GM13977 (cell line): Measurements from ENCODE around the gene YEATS2.

Source experiments
- DNase-seq: peaks from one replicate; pipeline ENCODE4 v3.0.0; 2012; ENCODE audit warnings: low spot score
- CTCF ChIP-seq: IDR thresholded peaks from 2 replicates; pipeline ENCODE4 v1.5.1; 2012; ENCODE audit warnings: mild to moderate bottlenecking, control low read depth; ENCODE audit not compliant: insufficient read depth; ENCODE audit errors: extremely low read depth, missing control alignments
- in situ Hi-C: fragments of 300-500 bp; cut with MboI; formaldehyde crosslinking; loops from one replicate; pipeline ENCODE4 v1.12.0; 2022; ENCODE audit warnings: low sequenced_read_pairs, low pct_unique_long_range_greater_than_20kb, mixed read lengths, inconsistent platforms; ENCODE audit not compliant: unreplicated experiment

Gene YEATS2

DNA sequence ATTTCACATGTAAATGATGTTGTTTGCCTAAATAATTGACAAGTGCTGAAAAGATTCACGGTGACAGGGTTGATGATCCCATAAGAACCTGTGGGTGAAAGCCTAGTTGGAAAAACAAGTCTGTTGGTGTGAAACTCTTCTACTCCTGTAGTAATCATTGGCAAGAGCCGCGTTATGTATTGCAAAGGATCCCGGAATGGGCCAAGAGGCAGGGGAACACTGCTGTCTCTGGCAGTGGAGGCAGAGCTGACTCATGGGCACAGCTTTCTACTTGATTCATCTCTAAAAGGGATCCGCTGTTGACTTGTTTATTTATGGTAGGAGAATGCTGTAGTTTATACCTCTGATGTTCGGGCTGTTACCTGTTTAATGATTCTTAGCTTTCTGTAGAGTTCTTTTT, 64.7 kb downstream of the YEATS2 start:
- no peak for TF ChIP-seq CTCF
- no peak for DNase-seq
- in situ Hi-C loops: loop anchor here (10.0 kb wide), 1 partner anchor 288 kb away; no protein-coding TSS in a partner anchor

DNA sequence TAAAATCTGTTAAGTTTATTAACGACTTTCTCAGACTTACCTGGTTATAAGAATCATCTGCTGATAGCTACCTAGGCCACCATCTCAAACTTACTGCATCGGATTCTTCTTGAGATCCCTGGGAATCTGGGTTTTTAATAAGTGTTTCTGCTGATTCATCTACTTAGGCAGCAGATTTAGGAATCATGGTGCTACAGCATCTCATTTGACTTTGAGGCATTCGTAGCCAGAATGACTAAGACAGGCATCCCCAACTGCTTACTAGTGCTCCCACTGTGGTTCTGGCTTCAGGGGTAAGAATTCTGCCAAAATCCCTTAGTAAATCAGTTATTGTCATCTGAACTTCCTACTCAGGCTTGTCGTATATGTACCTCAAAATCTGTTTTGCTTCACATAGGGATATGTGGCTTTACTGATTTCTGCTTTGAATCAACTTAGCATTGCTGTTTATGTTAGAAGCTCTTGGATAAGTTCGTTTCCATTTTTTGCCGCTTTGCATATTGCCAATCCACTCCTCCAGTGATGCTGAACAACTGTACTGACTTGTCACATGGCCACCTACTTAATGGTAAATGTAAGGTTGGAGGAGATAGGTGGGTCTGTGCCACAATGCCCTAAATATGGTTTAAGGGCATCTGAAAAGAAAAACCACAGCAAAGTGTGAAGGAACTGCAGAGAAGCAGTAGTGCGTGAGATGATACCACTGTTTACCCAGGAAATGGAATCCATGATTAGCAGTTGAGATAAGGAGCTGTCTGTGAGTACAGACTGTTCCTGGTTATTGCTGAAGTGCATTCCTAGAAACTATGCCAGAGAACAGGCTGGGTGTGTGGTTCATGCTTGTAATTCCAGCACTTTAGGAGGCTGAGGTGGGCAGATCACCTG, 67.5 kb downstream of the YEATS2 start:
- no peak for DNase-seq
- TF ChIP-seq CTCF: no peak
- in situ Hi-C loops: loop anchor here (10.0 kb wide), 1 partner anchor 290 kb away; no protein-coding TSS in a partner anchor

DNA sequence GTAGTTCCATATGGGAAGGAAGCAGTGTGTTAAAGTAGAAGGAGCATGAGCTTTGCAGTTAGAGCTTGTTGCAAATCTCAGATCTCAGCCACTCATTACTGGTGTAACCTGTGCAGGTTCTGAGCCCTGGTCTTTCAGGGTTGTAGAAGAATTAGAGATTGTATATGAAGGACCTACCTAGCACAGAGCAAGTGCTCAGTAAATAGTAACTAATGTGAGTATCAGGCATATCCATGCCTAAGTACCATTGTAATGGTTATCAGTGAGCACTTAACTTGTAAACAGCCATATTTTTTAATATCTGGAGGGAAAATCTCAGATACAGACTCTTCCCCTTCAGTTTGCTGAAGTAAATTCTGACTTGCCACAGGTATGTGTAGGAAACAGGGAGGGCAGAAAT, 68.5 kb downstream of the YEATS2 start:
- TF ChIP-seq CTCF: no peak
- in situ Hi-C loops: loop anchor here (10.0 kb wide), 1 partner anchor 291 kb away; no protein-coding TSS in a partner anchor
- DNase-seq: no peak

- peak; percentile 83 for TF ChIP-seq CTCF
- peak; percentile 60 for DNase-seq
- in situ Hi-C loops: loop anchor here (10.0 kb wide), 1 partner anchor 292 kb away; no protein-coding TSS in a partner anchor
Observed at GRCh38 chr3:183766745-183767606, 69.4 kb downstream of the YEATS2 start.

- in situ Hi-C loops: loop anchor here (10.0 kb wide), 1 partner anchor 293 kb away; no protein-coding TSS in a partner anchor
- no peak for TF ChIP-seq CTCF
- no peak for DNase-seq
Observed at GRCh38 chr3:183768114-183768513, 70.5 kb downstream of the YEATS2 start.

DNA sequence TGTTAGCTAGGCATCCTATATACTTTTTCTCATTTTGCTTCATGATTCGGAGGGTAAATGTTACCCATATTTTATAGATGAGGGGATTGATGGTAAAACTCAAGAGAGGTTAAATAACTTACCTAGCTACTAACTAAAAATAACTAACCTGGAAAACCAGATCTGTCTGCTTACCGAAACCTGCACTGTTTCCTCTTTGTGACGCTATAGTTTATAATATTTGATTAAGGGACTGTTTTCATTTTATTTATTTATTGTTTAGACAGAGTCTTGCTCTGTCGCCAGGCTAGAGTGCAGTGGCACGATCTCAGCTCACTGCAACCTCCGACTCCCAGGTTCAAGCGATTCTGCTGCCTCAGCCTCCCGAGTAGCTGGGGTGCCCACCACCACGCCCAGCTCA, 71.9 kb downstream of the YEATS2 start:
- no peak for TF ChIP-seq CTCF
- DNase-seq: no peak
- in situ Hi-C loops: loop anchor here (10.0 kb wide), 1 partner anchor 295 kb away; no protein-coding TSS in a partner anchor
